GM21737 (cell line): Measurements from ENCODE around the gene ESRRG.

Experiments
- ATAC-seq: cut with Tn5 transposase; IDR thresholded peaks from one replicate; pipeline ENCODE4 v1.9.1; 2021; ENCODE audit warnings: mild to moderate bottlenecking, moderate library complexity; ENCODE audit not compliant: unreplicated experiment

The ESRRG gene

DNA sequence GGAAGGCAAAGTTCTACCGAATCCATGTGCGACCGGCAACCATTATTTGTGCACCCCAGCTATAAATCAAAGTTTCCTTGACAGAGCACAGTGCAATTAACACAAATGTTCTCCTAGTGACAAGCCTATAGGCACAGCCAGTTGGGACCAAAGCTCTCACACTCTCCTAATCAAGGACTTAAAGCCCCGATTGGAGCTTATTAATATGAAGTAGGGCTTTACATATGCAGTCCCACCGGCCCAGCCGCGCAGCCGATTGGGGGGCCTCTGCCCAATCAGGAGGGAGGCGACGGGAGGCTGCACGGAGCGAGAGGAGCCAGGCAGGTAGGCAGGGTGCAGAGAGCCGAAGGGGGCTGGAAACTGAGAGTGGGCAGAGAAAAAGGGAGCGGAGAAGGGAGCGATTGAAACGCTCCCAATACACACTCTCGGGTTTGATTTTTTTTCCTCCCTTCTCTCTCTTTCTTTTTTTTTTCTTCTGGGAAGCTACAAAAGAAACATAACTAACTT, at the start of gene ESRRG:
Gene ESRRG, minus strand, starts transcription at position 156 of the 507 bp plus-strand sequence. Its CDS starts 130 bp downstream, at position 26.
- no peak for ATAC-seq

DNA sequence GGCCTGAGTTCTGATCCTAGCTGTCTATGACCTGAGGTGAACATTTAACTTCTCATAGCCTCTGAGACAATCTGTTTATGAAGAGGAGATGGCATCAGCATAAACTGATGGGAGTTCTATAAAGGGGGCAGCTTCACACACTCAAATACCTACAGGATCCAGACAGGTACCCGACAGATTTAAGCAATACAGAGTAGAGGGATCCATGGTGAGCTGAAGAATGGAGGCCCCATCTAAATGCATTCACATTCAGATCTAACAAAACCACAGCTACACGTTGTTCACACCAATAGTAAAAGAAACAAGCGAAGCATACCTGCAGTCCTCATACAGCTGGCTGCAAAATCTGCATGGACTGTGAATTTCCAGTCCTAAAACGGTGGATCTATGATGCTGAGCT, 48.7 kb upstream of the ESRRG start:
- no peak for ATAC-seq

DNA sequence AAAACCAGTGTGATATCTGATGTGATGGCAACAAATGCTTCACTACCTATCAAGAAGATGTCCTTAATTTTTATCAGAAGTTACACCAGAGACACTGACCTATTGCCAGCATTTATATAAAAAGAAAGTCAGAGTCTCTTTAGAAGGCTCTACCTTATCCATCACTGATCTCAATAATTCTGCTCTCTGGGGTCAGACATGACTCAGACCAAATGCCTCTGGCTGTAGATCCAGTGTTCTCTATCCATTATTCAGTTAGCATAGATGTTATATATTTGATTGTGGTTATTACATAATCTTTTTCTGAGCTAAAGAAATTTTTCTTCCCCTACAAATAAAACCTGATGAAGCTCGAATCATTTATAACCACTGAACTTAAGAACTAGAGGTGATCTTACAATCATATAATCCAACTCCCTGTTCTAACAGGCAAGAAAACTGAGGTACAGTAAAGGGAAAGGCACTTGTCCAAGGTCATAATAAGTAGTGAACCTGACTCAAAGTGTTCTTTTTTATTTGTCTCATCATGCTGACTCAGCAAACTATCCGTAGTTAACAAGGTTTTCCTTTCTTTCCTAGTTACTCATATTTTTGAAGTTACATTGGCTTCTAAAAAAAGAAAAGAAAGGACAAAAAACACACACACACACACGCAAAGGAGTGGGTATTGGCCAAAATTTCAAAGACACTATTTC, 43.6 kb upstream of the ESRRG start:
- ATAC-seq, result no peak

DNA sequence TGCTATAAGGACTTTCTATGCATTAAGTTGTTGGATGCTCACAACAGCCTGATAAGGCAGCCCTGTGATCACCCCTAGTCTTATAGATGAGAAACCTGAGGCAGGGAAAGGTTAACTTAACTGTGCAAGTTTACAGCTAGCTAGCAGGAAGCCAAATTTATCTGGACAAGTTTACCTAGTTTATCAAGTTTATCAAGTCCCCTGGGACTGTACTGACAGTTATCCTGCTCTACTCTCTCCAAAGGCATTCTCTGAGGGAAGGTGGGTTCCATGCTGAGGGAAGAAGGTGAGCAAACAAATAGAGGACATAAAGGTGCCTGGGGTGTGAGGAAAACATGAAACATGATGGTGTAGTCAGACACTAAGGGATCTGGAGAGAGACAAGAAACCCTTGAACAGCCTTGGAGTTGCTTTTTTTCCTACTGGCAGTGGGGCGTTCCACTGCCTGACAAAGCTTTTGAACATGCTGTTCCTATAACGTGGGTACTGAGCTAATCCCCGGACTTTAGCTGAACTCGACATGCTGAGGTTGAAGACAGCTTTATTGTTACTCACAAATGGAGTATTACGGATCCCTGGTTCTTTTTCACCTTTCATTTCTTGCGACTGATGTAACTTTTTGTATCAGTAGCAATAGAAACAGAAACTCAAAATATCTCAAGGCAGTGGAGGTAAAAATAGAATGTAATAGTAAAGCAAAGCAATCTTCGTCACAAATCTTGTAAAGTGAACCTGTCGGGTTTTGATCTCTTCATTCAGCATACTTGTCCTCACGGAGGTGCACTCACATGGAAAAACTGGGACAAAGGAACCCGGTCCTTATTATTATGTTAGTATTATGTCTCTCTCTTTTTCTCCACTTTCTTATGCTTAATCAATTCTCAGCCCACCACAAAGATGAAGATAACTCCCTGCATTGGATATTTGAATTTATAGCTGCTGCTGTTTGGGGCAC, 42.4 kb upstream of the ESRRG start:
- no peak for ATAC-seq

DNA sequence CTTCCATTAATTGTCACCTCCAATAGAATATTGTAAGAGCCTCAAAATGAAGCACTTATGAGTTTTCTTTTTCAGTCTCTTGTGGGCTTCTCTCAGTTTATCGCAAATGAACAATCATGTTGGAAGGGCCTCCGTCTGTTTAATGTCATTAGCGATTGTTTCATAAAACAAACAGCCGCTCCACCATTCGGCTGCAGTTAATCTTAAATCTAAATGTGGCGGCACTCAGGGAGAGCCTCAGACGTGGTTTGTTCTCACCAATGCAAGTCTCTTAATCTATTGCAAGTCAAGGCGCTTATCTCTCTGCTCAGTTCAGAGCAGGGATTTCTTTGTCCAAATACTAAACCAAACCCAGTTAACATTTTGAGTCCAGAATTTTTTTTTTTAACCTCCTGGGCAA, 34.9 kb upstream of the ESRRG start:
- ATAC-seq, result no peak

DNA sequence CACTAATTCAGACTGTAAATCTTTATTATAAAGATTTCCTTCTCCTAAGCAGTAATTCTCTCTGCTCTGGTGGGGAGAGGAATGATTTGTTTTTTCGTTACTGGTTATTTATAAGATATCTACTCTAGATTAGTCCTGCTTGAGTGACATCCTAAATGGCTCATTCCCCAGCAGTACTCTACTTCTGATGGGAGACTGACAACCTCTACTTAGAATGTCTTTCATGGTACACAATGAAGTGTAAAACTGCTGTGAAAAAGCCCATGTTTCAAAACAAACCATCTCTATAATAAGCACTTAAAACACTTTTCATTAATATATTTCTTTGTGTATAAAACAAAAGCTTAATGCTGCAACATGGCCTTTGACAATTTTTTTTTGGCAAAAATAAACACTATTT, 33.9 kb upstream of the ESRRG start:
- ATAC-seq, result no peak

DNA sequence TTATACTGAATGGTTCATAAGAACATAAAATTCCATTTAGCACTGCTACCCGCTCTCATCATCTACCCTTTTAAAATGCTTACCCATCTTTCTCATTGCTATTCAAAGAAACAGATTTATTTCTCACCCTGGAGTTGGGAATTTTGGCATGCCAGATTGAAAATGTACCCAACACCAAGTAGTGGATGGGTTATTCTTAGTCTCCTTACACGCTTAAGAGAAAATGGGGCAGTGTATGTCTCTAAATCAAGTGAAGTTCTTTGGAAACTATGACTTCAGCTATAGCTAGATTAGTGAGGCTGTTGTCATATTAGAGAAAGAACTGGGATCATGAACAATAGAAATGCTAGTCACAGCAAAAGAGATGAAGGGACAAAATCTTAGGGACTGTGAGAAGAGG, 27.7 kb upstream of the ESRRG start:
- ATAC-seq, result no peak

DNA sequence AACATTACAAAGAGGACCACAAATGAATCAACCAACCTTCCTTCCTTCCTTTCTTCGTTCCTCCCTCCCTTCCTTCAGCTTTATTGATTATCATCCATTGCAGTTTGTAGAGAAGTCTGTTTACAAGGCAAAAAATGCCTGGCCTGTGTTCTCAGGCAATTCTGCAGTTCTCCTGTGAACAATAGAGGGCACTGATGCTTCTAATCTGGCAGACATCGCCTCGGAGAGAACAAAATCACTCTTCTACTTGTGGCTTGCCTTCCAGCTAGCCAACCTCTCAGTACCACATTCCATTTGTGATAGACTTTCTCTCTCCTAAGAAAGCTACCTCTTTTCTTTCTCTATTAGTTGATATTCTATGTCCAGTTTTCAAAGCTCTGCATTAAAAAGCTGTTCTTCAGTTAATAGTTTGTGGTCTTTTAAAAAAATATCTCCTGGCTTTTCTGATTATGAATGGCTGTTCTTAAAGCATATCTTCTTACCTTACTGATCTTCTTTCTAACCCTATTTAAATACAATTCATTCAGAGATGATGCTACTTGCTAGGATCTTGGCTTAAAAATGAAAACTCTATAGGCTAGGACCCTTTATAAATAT, 26.9 kb upstream of the ESRRG start:
- ATAC-seq, result no peak

DNA sequence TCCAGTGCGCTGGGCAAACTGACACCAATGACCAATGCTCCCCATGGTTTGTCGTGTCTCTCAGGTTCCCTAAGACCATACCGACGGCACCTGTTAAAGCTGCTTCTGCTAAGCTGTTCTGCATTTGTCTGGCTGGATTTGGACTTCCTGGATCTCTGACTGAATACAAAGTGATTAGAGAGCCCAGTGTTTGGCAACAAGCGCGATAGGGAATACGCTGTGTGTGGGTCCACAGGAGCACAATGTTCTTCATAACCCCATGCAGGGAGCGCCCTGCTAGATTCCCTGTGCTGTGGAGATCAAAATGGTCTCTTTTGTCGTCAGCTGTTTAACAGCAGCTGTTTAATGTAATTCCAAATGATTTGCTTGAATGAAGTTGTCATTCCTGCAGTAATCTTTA, 26.0 kb upstream of the ESRRG start:
- no peak for ATAC-seq

DNA sequence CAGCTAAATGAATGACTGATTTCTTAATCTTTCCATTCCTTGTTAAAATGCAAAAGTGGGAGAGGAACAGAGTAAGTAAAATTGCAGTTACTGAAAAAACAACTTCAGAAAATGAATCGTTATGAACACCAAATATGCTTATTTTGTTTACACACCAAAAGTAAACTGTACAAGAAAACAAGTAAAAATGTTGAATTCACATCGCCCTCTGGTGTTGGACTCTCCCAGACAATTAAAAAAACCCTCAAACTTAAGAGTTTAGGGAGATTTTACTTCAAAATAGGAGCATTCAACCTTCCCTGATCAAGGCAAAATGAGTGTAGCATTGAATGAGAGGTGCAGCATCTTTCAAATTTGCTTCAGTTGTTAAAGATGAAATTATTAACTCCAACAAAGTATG, 19.4 kb upstream of the ESRRG start:
- no peak for ATAC-seq

DNA sequence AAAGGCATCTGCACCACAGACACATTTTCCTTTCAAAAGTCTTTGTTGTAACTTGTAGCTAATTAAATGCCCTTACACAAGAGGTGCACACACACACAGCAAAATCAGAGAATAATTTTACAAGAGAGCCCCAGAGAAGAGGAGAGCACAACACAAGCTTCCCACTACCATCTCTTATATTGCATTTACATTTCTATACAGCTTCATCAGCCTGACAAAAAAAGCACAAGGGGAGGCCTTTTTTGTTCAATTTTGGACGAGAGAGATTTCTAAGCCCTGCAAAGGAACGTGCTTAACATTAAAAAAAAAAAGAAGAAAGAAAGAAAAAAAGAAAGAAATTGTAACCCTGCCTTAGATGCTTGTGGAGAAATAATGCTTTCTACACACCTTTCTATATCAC, 17.1 kb upstream of the ESRRG start:
- ATAC-seq, result no peak

DNA sequence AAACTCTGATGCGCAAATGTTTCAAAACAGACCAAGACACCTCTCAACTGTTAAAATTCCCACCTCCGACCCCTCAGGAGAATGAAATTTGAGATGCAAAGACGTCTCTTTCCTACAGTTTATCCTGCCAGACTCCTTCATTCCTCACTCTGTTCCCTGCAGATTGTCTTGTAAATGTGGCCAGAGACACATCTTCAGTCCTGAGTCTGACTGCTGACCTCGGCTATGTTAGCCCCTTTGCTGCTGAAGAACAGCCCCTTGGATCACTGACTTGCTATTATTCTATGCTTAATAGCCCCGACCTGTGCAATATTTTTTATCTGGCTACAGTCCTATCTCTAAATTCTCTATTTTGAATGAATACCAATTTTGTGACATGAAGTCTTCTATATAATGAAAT, 16.6 kb upstream of the ESRRG start:
- ATAC-seq, result no peak

DNA sequence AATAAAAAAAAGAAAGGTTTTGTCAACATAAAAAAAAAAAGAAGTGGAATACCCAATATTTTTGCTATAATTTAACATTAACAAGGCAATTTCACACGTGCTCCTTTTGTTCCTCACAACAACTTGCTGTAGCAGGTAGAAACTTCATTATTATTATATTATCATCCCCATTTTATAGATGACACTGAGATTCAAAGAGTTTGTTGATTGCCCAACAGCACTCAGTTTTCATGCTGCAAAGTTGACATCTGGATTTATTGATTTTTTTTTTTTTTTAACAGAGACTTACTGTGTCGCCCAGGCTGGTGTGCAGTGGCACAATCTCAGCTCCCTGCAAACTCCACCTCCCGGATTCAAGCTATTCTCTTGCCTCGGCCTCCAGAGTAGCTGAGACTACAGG, 8.9 kb upstream of the ESRRG start:
- no peak for ATAC-seq

DNA sequence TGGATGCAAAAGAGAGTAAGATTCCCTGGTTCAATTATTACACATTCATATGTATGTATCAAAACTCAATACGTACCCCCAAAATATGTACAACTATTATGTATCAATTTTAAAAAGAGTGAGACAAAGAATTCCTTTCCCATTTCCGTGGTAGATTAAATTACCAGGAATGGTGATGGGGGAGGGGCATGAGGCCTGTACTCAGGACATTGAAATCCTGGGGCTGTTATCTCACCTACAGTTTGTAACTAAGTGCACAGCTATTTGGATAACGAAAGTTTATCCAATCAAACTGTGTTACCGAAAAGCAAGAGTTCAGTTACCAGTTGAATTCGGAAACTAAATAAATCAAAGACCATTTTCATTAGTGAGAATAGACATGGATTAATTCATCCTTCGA, 8.3 kb upstream of the ESRRG start:
- no peak for ATAC-seq

DNA sequence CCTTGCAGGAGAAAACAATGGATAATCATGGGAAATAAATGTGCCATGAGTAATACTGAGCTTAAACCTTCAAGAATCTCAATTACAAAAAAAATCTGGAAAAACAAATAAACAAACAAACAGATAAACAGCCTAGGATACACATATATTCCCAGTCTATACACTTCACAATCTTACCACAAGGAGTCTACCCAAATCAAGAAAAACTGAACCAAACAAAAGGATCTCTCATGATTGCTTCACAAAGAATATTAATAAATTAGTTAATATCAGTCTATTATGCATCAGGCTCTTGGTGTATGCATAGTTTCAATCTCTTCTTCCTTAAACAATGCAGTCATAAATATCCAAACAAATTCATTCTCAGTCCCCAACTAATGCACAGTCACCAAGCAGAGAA, 3.2 kb upstream of the ESRRG start:
- ATAC-seq, result no peak

DNA sequence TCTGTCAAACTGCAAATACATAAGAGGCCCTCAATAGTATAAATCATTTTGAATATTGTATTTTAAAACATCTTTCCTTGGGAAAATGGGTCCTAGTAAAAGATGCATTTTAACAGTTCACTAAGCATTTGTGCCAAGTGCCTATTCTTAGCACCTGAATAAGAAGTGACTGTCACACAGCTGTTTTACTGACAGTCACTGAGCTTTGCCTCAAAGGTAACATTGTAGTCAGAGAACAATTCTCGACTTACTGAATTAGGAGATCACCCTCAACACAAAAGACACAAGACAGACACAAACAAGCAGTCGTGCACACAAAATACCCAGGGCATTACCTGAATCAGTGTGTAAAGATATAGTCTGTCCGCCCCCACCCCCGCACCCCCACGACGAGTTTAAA, 408 bp downstream of the ESRRG start:
- ATAC-seq, result no peak

DNA sequence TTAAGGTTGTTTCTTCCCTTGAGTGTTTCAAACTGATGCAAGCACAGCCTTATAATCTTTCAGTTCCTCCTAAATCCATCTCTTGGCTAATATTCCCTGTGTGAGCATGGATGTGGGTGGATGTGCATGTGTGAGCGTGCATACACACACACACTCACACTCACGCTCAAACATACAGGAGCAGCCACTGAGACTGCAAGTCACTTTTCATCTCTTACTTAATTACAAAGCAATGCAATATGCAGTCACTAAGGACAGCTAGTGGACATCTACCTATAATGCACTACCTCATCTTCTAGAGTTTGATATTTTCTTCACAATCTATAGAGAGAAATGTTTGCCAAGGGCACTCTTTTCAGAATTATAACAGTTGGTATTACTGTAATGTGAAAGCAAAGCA, 1.4 kb downstream of the ESRRG start:
- no peak for ATAC-seq

DNA sequence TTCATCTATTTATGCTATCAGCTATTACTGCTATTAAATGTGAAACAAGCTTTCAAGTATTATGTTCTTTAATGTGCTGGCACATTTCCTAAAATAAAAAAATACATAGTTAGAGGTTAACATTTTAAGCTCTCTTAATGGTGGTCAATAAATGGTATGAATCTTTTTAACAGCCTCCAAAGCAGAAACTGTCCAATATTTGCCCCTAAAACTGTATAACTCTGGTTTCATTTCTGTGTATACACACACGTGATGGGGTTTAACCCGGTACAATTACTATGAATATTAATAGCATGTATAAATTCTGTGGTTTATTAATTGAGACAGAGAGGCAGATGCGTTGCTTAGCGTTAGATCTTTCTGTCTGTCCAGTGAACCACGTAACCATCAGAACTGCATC, 2.2 kb downstream of the ESRRG start:
- ATAC-seq, result no peak

DNA sequence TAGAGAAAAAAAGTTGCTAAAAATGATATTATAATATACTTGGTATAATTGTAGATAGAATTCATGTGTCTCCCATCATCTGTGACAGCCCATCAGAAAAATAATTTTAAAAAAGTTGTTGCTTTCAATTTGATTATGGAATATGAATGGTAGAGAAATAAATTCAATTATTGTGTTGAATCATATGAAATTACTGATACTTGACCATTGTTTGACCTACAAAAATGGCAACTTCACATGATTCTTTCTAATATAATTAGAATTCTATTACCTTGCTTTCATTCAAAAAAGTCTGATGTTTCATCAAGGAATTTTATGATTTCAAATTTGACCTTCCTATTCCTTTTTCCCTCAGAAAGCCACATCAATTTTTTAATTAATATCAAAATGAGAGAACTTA, 11.5 kb downstream of the ESRRG start:
- ATAC-seq, result no peak

DNA sequence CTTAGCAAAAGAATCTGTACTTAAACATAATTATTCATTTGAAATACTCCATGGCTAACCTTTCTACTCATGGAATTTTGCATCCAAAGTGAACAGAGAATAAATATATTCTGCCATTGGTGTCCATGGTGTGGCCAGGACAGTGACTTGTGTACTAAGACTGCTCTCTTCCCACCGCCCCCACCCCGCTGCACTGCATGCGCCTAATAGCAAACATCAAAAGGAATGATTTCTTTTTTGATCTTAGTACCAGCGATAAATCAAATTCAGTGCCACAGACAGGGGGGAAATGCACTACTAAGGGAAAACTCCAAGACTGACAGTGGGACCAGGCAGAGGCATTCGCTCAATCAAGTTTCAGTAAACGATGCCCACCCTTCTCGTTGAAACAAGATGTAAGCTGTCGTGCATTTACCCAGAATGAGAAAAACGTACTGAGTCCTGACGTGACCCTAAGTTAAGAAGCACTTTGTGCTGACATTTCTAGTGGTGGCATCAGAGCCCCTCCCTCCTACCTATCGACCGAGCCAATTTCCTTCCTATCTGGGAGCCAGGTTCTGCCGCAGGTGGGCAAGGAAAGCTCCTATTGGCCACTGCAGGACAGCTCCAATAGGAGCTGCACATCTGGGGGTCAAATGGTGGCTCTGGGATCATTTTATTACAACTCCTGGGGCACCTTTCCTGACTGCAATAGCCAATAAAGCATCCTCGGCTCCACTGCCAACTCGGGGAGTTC, 12.5 kb downstream of the ESRRG start:
- no peak for ATAC-seq

DNA sequence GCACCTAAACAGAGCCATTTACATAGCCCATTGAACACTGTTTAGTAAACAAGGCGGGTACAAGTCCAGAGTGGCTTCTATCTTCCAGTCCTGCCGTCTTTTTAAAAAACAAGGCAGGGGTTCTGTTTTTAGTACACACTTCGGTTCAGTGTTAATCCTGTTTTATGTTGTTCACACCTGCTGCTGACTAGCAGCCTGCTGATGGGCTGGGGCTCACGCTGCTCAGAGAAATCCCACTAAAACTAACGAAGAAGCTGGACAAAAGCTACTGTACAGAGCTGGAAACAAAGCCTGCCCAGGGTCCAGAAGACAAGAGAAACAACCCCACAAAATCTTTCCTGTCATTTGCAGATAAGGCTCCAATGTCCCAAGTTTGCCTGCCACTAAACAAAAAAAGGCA, 13.2 kb downstream of the ESRRG start:
- no peak for ATAC-seq
